HG03460 (cell line): ENCODE data around the gene FAM163A.
"Not testable (repeated sequence)": the region's sequence is repeated elsewhere in the genome, so short reads cannot be mapped to it uniquely, and the experiment has no call there.

Experiments used
- ATAC-seq: cut with Tn5 transposase; IDR thresholded peaks from one replicate; pipeline ENCODE4 v1.9.1; 2021; ENCODE audit not compliant: unreplicated experiment

The FAM163A gene

GRCh38 chr1:179836686-179837445 lies 93.8 kb downstream of the FAM163A start:
- ATAC-seq, result not testable (repeated sequence)

- no peak for ATAC-seq
Observed at GRCh38 chr1:179840107-179840506, 97.0 kb downstream of the FAM163A start.

- ATAC-seq, result no peak
Observed at GRCh38 chr1:179848233-179848632, 105.1 kb downstream of the FAM163A start.

- ATAC-seq, result no peak
Observed at GRCh38 chr1:179853102-179853501, 110.0 kb downstream of the FAM163A start.

GRCh38 chr1:179855831-179856230 lies 112.7 kb downstream of the FAM163A start:
- ATAC-seq, result not testable (repeated sequence)

- ATAC-seq, result no peak
Observed at GRCh38 chr1:179856296-179856695, 113.2 kb downstream of the FAM163A start.

GRCh38 chr1:179857009-179857408 lies 113.9 kb downstream of the FAM163A start:
- ATAC-seq, result no peak

GRCh38 chr1:179860652-179861051 lies 117.6 kb downstream of the FAM163A start:
- no peak for ATAC-seq

- no peak for ATAC-seq
Observed at GRCh38 chr1:179865377-179865776, 122.3 kb downstream of the FAM163A start.
